HepG2 (cell line): ENCODE results near the gene CREB3. TPM values are rescaled to one million over a fixed set of nuclear protein-coding genes. Genes with fewer than 3 reads are reported as not detected.

Experiments
- MEIS1 ChIP-seq: sonication (generic); formaldehyde crosslinking; IDR thresholded peaks from 2 replicates; pipeline ENCODE4 v1.9.0; 2021; ENCODE audit warnings: mild to moderate bottlenecking, missing genetic modification reagents, moderate library complexity, borderline replicate concordance
- NR2F6 ChIP-seq, 2 experiments: IDR thresholded peaks; 2 replicates each; pipeline ENCODE4 v1.6.1; 2016; ENCODE audit warnings: antibody characterized with exemption in 1 of 2, mild to moderate bottlenecking in 1 of 2
- PLRG1 ChIP-seq: fragments of 450-650 bp; conservative IDR thresholded peaks from 2 replicates; pipeline ENCODE4 v1.6.1; 2016
- SAP130 ChIP-seq: IDR thresholded peaks from 2 replicates; pipeline ENCODE4 v1.6.1; 2016; ENCODE audit warnings: low read depth
- SUZ12 ChIP-seq: fragments of 150-350 bp; IDR thresholded peaks from 2 replicates; pipeline ENCODE4 v1.6.1; 2014; ENCODE audit warnings: low read depth, low read length
- TMF1 ChIP-seq: sonication (generic); formaldehyde crosslinking; IDR thresholded peaks from 2 replicates; pipeline ENCODE4 v1.8.1; 2022; ENCODE audit warnings: low read depth, missing genetic modification reagents
- YY1 ChIP-seq: IDR thresholded peaks from 2 replicates; pipeline ENCODE4 v1.6.1; 2011; ENCODE audit warnings: low read length, low read depth, moderate library complexity, mild to moderate bottlenecking; ENCODE audit not compliant: insufficient read depth, insufficient replicate concordance
- ZBTB34 ChIP-seq: sonication (generic); formaldehyde crosslinking; IDR thresholded peaks from 2 replicates; pipeline ENCODE4 v1.8.0; 2022; ENCODE audit warnings: mild to moderate bottlenecking, missing genetic modification reagents
- ZBTB4 ChIP-seq: sonication (generic); formaldehyde crosslinking; IDR thresholded peaks from 2 replicates; pipeline ENCODE4 v1.4.0; 2020; ENCODE audit warnings: missing genetic modification reagents, mild to moderate bottlenecking, borderline replicate concordance
- ZNF251 ChIP-seq: sonication (generic); formaldehyde crosslinking; IDR thresholded peaks from 2 replicates; pipeline ENCODE4 v1.9.0; 2021; ENCODE audit warnings: mild to moderate bottlenecking, missing genetic modification reagents
- ZNF276 ChIP-seq: sonication (generic); formaldehyde crosslinking; IDR thresholded peaks from 2 replicates; pipeline ENCODE4 v1.4.0; 2020; ENCODE audit warnings: mild to moderate bottlenecking, low read depth, missing genetic modification reagents
- ZNF34 ChIP-seq: sonication (generic); formaldehyde crosslinking; IDR thresholded peaks from 2 replicates; pipeline ENCODE4 v1.4.0; 2020; ENCODE audit warnings: mild to moderate bottlenecking, missing genetic modification reagents, borderline replicate concordance
- ZNF501 ChIP-seq: sonication (generic); formaldehyde crosslinking; IDR thresholded peaks from 2 replicates; pipeline ENCODE4 v1.5.1; 2020; ENCODE audit warnings: mild to moderate bottlenecking, moderate library complexity, missing genetic modification reagents
- ZNF597 ChIP-seq: sonication (generic); formaldehyde crosslinking; IDR thresholded peaks from 2 replicates; pipeline ENCODE4 v1.5.0; 2020; ENCODE audit warnings: missing genetic modification reagents
- ZNF616 ChIP-seq: sonication (generic); formaldehyde crosslinking; IDR thresholded peaks from 2 replicates; pipeline ENCODE4 v1.5.0; 2020; ENCODE audit warnings: low read depth, mild to moderate bottlenecking, missing genetic modification reagents
- ZNF784 ChIP-seq: sonication (generic); formaldehyde crosslinking; IDR thresholded peaks from 2 replicates; pipeline ENCODE4 v1.5.1; 2020; ENCODE audit warnings: missing genetic modification reagents, mild to moderate bottlenecking, borderline replicate concordance
- polyA plus RNA-seq, 8 experiments: library from polyadenylated mRNA; depleted of rRNA in 3 of 8; stranded (reverse) in 7 of 8; unstranded in 1 of 8; fragments of >200 nt; fragmentation: Illumina TruSeq in 4 of 8; extraction: Trizol in 4 of 8; gene quantifications; 2 replicates each; pipeline versions ENCODE4 v1.2.1 to v1.2.3, GENCODE V29; 2011 to 2016; ENCODE audit warnings: low read depth in 4 of 8, missing spikeins in 1 of 8, mixed read lengths in 1 of 8; ENCODE audit not compliant: insufficient read depth in 1 of 8
- total RNA-seq, 5 experiments: library from RNA; depleted of rRNA; stranded (reverse); fragments of >200 nt; fragmentation: Illumina TruSeq; extraction: Trizol; gene quantifications; 2 replicates each; pipeline ENCODE4 v1.2.3, GENCODE V29; 2016; ENCODE audit warnings: low read depth in 1 of 5

CREB3 gene
- total and polyA plus RNA-seq, 2 of the 13 experiments (the other 11 are each of a cell fraction or from before 2014, with no cell fraction given): 11.1 to 34.2 TPM

GRCh38 chr9:35749515-35750255, 17.2 kb downstream of the CREB3 start (continued):
- TF ChIP-seq ZBTB34 (CRISPR knock-in tag) (0 out of 2 replicates have a peak, but pooled peaks have one; percentile 40), ZNF276 (CRISPR knock-in tag) (peak; percentile 20), ZNF34 (CRISPR knock-in tag) (0 out of 2 replicates have a peak, but pooled peaks have one; percentile 69), SUZ12 (no peak), ZNF597 (CRISPR knock-in tag) (no peak), ZNF251 (CRISPR knock-in tag) (no peak), ZBTB4 (CRISPR knock-in tag) (no peak), MEIS1 (CRISPR knock-in tag) (no peak), ZNF784 (CRISPR knock-in tag) (0 out of 2 replicates have a peak, but pooled peaks have one; percentile 5), NR2F6 (IDR thresholded peaks at IDR 0.05) (no peak), NR2F6 (CRISPR knock-in tag; IDR thresholded peaks at IDR 0.05) (no peak), SAP130 (CRISPR knock-in tag) (peak; percentile 9; the same call in 1 of the 2 replicates), YY1 (peak; percentile 73), ZNF616 (CRISPR knock-in tag) (no peak), ZNF501 (CRISPR knock-in tag) (0 out of 2 replicates have a peak, but pooled peaks have one; percentile 32), PLRG1 (no peak), TMF1 (0 out of 2 replicates have a peak, but pooled peaks have one; percentile 6)
